Keratinocyte (primary cell): ENCODE data around the gene AUP1.

Source experiments
- EZH2 ChIP-seq: IDR thresholded peaks from one replicate; pipeline ENCODE4 v1.6.1; 2012; ENCODE audit warnings: inconsistent platforms, mild to moderate bottlenecking, low read length, moderate library complexity
- TF ChIP-seq, protein P1 (sequence below), 3 experiments: IDR thresholded peaks in 1 of 3; conservative IDR thresholded peaks in 1 of 3; optimal IDR thresholded peaks in 1 of 3; 2 replicates in 2 of 3; 3 replicates in 1 of 3; pipeline versions ENCODE3 to v1.5.1; 2011; ENCODE audit warnings: low read length in 3 of 3, mild to moderate bottlenecking in 3 of 3, moderate library complexity in 2 of 3, control low read depth in 1 of 3, inconsistent platforms in 1 of 3; ENCODE audit not compliant: insufficient read depth in 2 of 3; ENCODE audit errors: extremely low read depth in 1 of 3

DNA sequence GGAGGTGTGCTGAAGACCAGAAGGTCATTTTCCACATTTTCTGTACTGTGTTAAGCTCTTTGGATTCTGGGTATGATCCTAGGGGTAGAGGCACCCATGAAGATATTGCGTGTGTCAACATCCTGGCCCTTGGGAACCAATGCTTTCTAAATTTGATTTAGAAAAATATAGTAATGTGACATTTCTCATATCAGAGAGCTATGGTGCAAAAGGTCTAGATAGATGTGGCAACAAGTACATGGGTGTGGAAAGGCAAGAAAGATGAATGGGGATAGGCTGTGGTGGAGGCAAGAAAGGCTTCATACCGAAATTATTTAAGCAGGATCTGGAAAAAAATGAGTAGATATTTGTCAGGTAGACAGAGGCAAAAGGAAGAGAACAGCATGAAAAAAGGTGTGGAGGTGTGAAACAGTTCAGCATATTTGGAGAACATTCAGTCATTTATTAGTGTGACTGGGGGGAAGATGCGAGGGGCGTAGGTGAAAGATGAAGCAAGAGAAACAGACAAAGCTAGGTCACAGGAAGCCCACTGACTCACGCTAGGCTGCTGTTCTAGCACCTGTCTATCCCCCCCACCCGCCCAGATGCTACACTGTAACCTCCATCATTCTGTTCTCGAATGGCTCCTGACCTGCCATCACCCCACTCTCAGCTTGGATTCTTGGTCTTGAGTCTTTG lies 36.7 kb upstream of the AUP1 start:
- TF ChIP-seq, protein P1, sequence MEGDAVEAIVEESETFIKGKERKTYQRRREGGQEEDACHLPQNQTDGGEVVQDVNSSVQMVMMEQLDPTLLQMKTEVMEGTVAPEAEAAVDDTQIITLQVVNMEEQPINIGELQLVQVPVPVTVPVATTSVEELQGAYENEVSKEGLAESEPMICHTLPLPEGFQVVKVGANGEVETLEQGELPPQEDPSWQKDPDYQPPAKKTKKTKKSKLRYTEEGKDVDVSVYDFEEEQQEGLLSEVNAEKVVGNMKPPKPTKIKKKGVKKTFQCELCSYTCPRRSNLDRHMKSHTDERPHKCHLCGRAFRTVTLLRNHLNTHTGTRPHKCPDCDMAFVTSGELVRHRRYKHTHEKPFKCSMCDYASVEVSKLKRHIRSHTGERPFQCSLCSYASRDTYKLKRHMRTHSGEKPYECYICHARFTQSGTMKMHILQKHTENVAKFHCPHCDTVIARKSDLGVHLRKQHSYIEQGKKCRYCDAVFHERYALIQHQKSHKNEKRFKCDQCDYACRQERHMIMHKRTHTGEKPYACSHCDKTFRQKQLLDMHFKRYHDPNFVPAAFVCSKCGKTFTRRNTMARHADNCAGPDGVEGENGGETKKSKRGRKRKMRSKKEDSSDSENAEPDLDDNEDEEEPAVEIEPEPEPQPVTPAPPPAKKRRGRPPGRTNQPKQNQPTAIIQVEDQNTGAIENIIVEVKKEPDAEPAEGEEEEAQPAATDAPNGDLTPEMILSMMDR (optimal IDR thresholded peaks at IDR 0.05 in 1 of 3, IDR thresholded peaks at IDR 0.05 in 1 of 3, conservative IDR thresholded peaks at IDR 0.05 in 1 of 3; ENCODE audit: extremely low read depth in 1 of 3, insufficient read depth in 2 of 3, low read length in 3 of 3) = no peak
- no peak for TF ChIP-seq EZH2
